Islet of Langerhans (tissue), 1 donor: ENCODE results near the gene MYO9A.

Experiments
- FAIRE-seq: peaks from one replicate; lab custom pipeline; 2011; peaks lifted over from hg19 to GRCh38; lab: Jason Lieb, UNC

The MYO9A gene

GRCh38 chr15:71844916-71845315 is 273.0 kb downstream of the MYO9A start:
- no peak for FAIRE-seq

GRCh38 chr15:71841563-71841962 is 276.4 kb downstream of the MYO9A start:
- no peak for FAIRE-seq

- no peak for FAIRE-seq
Measured at GRCh38 chr15:71830981-71831380, 287.0 kb downstream of the MYO9A start.

GRCh38 chr15:71826196-71826595 is 291.8 kb downstream of the MYO9A start:
- FAIRE-seq, result no peak

- no peak for FAIRE-seq
Measured at GRCh38 chr15:71825021-71825730, 292.8 kb downstream of the MYO9A start.

- no peak for FAIRE-seq
Measured at GRCh38 chr15:71823801-71824200, 294.1 kb downstream of the MYO9A start.

- FAIRE-seq, result no peak
Measured at GRCh38 chr15:71822890-71823630, 294.9 kb downstream of the MYO9A start.

GRCh38 chr15:71821547-71822129 is 296.3 kb downstream of the MYO9A start:
- no peak for FAIRE-seq

GRCh38 chr15:71820127-71820526 is 297.8 kb downstream of the MYO9A start:
- FAIRE-seq, result no peak

GRCh38 chr15:71817351-71817750 is 300.6 kb downstream of the MYO9A start:
- no peak for FAIRE-seq

- FAIRE-seq, result no peak
Measured at GRCh38 chr15:71815301-71815700, 302.6 kb downstream of the MYO9A start.

- no peak for FAIRE-seq
Measured at GRCh38 chr15:71813723-71814470, 304.1 kb downstream of the MYO9A start.

- no peak for FAIRE-seq
Measured at GRCh38 chr15:71812966-71813722, 304.8 kb downstream of the MYO9A start.

- FAIRE-seq, result no peak
Measured at GRCh38 chr15:71811752-71812735, 305.9 kb downstream of the MYO9A start.

- FAIRE-seq, result no peak
Measured at GRCh38 chr15:71811036-71811736, 306.8 kb downstream of the MYO9A start.

- no peak for FAIRE-seq
Measured at GRCh38 chr15:71810256-71811035, 307.5 kb downstream of the MYO9A start, which contains the start of gene NR2E3. Gene NR2E3, plus strand, starts transcription at chr15:71810554. Its CDS starts 190 bp downstream, at chr15:71810744.

- no peak for FAIRE-seq
Measured at GRCh38 chr15:71809346-71809745, 308.6 kb downstream of the MYO9A start.

GRCh38 chr15:71808311-71809020 is 309.5 kb downstream of the MYO9A start:
- no peak for FAIRE-seq
